ENCODE data around the gene DEXI. TPM values are rescaled to one million over a fixed set of nuclear protein-coding genes. Genes with fewer than 3 reads are reported as not detected.
A peak's percentile ranks its signal among the peaks of the same experiment; 100 is the strongest.

Gene DEXI
- total and polyA plus RNA-seq, 2 of the 13 experiments (the other 11 are each of a cell fraction or from before 2014, with no cell fraction given): 51.5 to 70.4 TPM

- TF ChIP-seq ZNF318 (CRISPR knock-in tag; IDR thresholded peaks at IDR 0.05) (0 out of 2 replicates have a peak, but pooled peaks have one; percentile 62), ELF4 (CRISPR knock-in tag; IDR thresholded peaks at IDR 0.05; ENCODE audit: borderline replicate concordance) (no peak), ZBTB43 (CRISPR knock-in tag; conservative IDR thresholded peaks at IDR 0.05) (no peak; the same call in 1 of the 2 replicates), CCDC6 (CRISPR knock-in tag; IDR thresholded peaks at IDR 0.05) (no peak), GRHL1 (CRISPR knock-in tag; conservative IDR thresholded peaks at IDR 0.05) (no peak), REL (CRISPR knock-in tag; conservative IDR thresholded peaks at IDR 0.05) (no peak), KLF12 (CRISPR knock-in tag; IDR thresholded peaks at IDR 0.05; ENCODE audit: borderline replicate concordance) (no peak), GZF1 (CRISPR knock-in tag; IDR thresholded peaks at IDR 0.05) (no peak; the same call in 1 of the 2 replicates), ZMYM2 (CRISPR knock-in tag; IDR thresholded peaks at IDR 0.05) (no peak), GATAD1 (CRISPR knock-in tag; IDR thresholded peaks at IDR 0.05) (peak; percentile 62), ZNF260 (CRISPR knock-in tag; IDR thresholded peaks at IDR 0.05; ENCODE audit: borderline replicate concordance, low read depth) (no peak), DBP (CRISPR knock-in tag; IDR thresholded peaks at IDR 0.05; ENCODE audit: not compliant biosample characterization) (peak; percentile 47)
Observed at GRCh38 chr16:10918294-10919002, 23.8 kb downstream of the DEXI start (continued).
